ENCODE data around the gene IRAG1.

The IRAG1 gene

DNA sequence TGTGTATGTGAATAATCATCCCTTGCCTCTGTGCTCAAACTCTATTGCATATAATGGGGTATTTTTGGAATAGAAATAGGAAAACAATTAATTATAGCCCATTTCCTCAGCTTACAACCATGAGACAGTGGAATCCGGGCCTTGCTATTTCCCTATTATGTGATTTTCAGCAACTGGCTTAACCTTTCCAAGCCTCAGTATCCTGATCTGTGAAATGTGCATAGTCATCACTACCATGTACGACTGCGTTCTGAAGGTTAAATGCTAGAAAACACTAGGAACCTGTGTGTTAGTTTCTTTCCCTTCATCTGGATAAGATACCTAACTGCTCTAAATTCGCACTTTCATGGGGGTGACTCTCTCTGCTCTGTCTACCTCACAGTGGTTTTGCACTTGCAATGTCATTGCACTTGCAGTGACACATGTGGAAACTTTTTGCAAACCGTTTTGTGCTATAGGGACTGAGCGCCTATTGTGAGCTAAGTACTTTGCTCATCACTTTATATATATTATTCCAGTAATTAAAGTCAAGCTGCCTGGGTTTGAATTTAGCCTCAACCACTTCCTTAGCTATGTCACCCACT lies 48.3 kb downstream of the IRAG1 start:
- DNase-seq, result no peak
